Measurements from ENCODE around the gene EIPR1. TPM values are rescaled to one million over a fixed set of nuclear protein-coding genes. Genes with fewer than 3 reads are reported as not detected.

The EIPR1 gene
- total and polyA plus RNA-seq, 10 of the 15 experiments (the other 5 are each of a cell fraction or from before 2014, with no cell fraction given), result 23.6 to 61.2 (median 42.2) TPM

- H4K20me1 ChIP-seq (ENCODE audit: control insufficient read depth, insufficient read depth), result no peaks in the 10 kb centered on the region
- no peak overlapping the region for H3K4me3 ChIP-seq
- no peak overlapping the region for H2AFZ ChIP-seq (ENCODE audit: control insufficient read depth, low read depth, low read length)
- RAD21 ChIA-PET (ENCODE audit: unreplicated experiment), result no interaction called here
- BruUV-seq (replicated peaks), result no TSS peak
- no peak overlapping the region for H3K4me2 ChIP-seq (ENCODE audit: control insufficient read depth, insufficient read depth)
- ATAC-seq (no peak), DNase-seq (ENCODE audit: low read depth, low spot score) (no peak), FAIRE-seq (no peak)
- WGBS (ENCODE audit: insufficient coverage, insufficient replicate concordance, low lambda C conversion rate, missing lambda C conversion rate), result 57% methylated on average over 8 of the region's 8 CpGs
- in situ Hi-C loops (cut with MboI), result no loop called here
- no peak overlapping the region for H3K27ac ChIP-seq (ENCODE audit: control insufficient read depth, insufficient read depth)
- no peaks in the 10 kb centered on the region for H3K27me3 ChIP-seq (replicated peaks in 1 of 2; ENCODE audit: control insufficient read depth in 2 of 2, insufficient read depth in 2 of 2, low read length in 1 of 2)
- intact Hi-C loops (cut with micrococcal nuclease; ENCODE audit: unreplicated experiment), result no loop called here
- H3K4me1 ChIP-seq (ENCODE audit: control insufficient read depth, insufficient read depth, low read length), result no peaks in the 10 kb centered on the region
- POLR2A ChIA-PET, result no interaction called here
- CTCF ChIA-PET, result no interaction called here
- H3K79me2 ChIP-seq (ENCODE audit: control insufficient read depth, insufficient read depth, low read length), result no peaks in the 10 kb centered on the region
- TF ChIP-seq BCL3 (IDR thresholded peaks at IDR 0.05; ENCODE audit: borderline replicate concordance, insufficient read depth, low read depth, low read length, poor library complexity, severe bottlenecking), result peak; percentile 74
- TF ChIP-seq ZBTB33 (IDR thresholded peaks at IDR 0.05), result no peak
- H3K36me3 ChIP-seq (ENCODE audit: control insufficient read depth in 2 of 2, insufficient read depth in 2 of 2, low read length in 1 of 2), result no peaks in the 10 kb centered on the region
- SMC1A ChIA-PET (ENCODE audit: uncharacterized antibody, unreplicated experiment), result no interaction called here
- H3K9me3 ChIP-seq (replicated peaks; ENCODE audit: control insufficient read depth, insufficient read depth, low read length), result no peaks in the 10 kb centered on the region; the same call in 2 of the 3 replicates
- H3K9ac ChIP-seq (ENCODE audit: control insufficient read depth, insufficient read depth, low read length), result no peak overlapping the region
Observed at GRCh38 chr2:3143602-3144001, 234.0 kb downstream of the EIPR1 start.

DNA sequence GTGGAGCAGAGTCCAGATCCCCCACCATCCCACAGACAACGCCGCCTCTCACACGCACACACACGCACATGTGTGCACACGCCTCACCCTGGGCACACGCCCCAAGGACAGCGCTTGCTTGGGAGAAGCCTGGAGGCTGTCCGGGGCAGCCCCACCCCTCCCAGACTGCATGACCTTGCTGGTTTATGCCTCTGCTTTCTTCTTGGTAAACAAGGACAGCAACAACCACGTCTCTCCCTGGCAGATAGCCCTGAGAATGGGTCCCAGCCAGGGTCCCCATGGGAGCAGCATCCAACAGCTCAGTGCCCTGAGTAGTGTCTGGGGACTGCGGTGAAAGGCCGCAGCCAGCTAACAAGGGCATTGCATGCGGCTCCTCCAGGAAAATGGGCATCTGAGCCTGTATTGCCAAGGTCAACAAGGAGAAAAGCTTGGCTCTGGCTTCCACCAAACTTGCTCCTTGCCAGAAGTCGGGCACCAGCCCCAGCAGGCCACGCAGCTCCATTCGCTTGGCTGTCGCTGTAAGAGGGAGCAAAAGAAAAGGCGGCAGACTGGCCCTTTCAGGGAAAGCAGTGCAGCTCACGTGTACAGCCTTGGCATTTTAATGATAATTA, 234.6 kb downstream of the EIPR1 start:
- POLR2A ChIA-PET, result no interaction called here

More for the DNA sequence above, 234.6 kb downstream of the EIPR1 start:
- ChIA-PET SMC1A (ENCODE audit: uncharacterized antibody, unreplicated experiment) (no interaction called here), RAD21 (ENCODE audit: unreplicated experiment) (no interaction called here), CTCF (no interaction called here)
- Histone ChIP-seq H3K27me3 (replicated peaks in 1 of 2; ENCODE audit: control insufficient read depth in 2 of 2, insufficient read depth in 2 of 2, low read length in 1 of 2) (no peaks in the 10 kb centered on the region), H3K27ac (ENCODE audit: control insufficient read depth, insufficient read depth) (no peak overlapping the region), H3K4me2 (ENCODE audit: control insufficient read depth, insufficient read depth) (no peak overlapping the region), H3K36me3 (ENCODE audit: control insufficient read depth in 2 of 2, insufficient read depth in 2 of 2, low read length in 1 of 2) (no peaks in the 10 kb centered on the region), H3K9me3 (replicated peaks; ENCODE audit: control insufficient read depth, insufficient read depth, low read length) (no peaks in the 10 kb centered on the region; the same call in 2 of the 3 replicates), H3K79me2 (ENCODE audit: control insufficient read depth, insufficient read depth, low read length) (no peaks in the 10 kb centered on the region), H3K4me1 (ENCODE audit: control insufficient read depth, insufficient read depth, low read length) (no peaks in the 10 kb centered on the region), H3K9ac (ENCODE audit: control insufficient read depth, insufficient read depth, low read length) (no peak overlapping the region), H2AFZ (ENCODE audit: control insufficient read depth, low read depth, low read length) (no peak overlapping the region), H4K20me1 (ENCODE audit: control insufficient read depth, insufficient read depth) (no peaks in the 10 kb centered on the region), H3K4me3 (no peak overlapping the region)
- no peak for FAIRE-seq
- BruUV-seq (replicated peaks), result no TSS peak
- in situ Hi-C loops (cut with MboI), result no loop called here
- intact Hi-C loops (cut with micrococcal nuclease; ENCODE audit: unreplicated experiment), result no loop called here
- no peak for DNase-seq (ENCODE audit: low read depth, low spot score)
- 72% methylated on average over 18 of the region's 18 CpGs for WGBS (ENCODE audit: insufficient coverage, insufficient replicate concordance, low lambda C conversion rate, missing lambda C conversion rate)
- ATAC-seq, result no peak
- TF ChIP-seq ZZZ3 (IDR thresholded peaks at IDR 0.05; ENCODE audit: control insufficient read depth, insufficient read length, low read depth) (no peak), BCL3 (IDR thresholded peaks at IDR 0.05; ENCODE audit: borderline replicate concordance, insufficient read depth, low read depth, low read length, poor library complexity, severe bottlenecking) (peak; percentile 18)
